Mucosa of descending colon (tissue), 3 donors: ENCODE data around the gene YIPF6. TPM values are rescaled to one million over a fixed set of nuclear protein-coding genes. Genes with fewer than 3 reads are reported as not detected.

Experiments
- ATAC-seq: fragments of 200-7000 bp; cut with Tn5 transposase; one replicate; pipeline ENCODE4 v1.9.1; 2020; ENCODE audit warnings: mild to moderate bottlenecking, moderate library complexity
- DNase-seq, 3 donors: peaks; one replicate each; pipeline ENCODE4 v3.0.0-alpha.2; 2020
- H3K36me3 ChIP-seq: fragments of 200-600 bp; one replicate; pipeline ENCODE4 v1.8.0; 2021; ENCODE audit warnings: low read depth, mild to moderate bottlenecking
- H3K4me1 ChIP-seq: fragments of 200-600 bp; one replicate; pipeline ENCODE4 v1.8.0; 2021; ENCODE audit warnings: low read depth, mild to moderate bottlenecking
- H3K4me3 ChIP-seq: fragments of 200-600 bp; one replicate; pipeline ENCODE4 v1.8.0; 2021; ENCODE audit warnings: mild to moderate bottlenecking
- H3K9me3 ChIP-seq: fragments of 200-600 bp; one replicate; pipeline ENCODE4 v1.8.0; 2021; ENCODE audit warnings: mild to moderate bottlenecking
- CTCF ChIP-seq: fragments of 200-600 bp; IDR thresholded peaks from one replicate; pipeline ENCODE4 v1.8.0; 2022; ENCODE audit warnings: antibody characterized with exemption, mild to moderate bottlenecking
- intact Hi-C, 2 donors: fragments of 100-400 bp; cut with DNase I in 1 of 2; cut with micrococcal nuclease in 1 of 2; formaldehyde crosslinking; loops; one replicate each; pipeline versions ENCODE4 v1.11.0 to v1.11.1; 2022; cut with DNase I, micrococcal nuclease
- total RNA-seq, 3 donors: library from RNA; stranded (reverse); fragmentation: NEBNext Ultra II Directional in 2 of 3; extraction: Animal tissue kit (Norgen Biotek cat#: 25700) in 2 of 3; gene quantifications; one replicate each; pipeline versions ENCODE4 v1.2.1 to v1.2.4, GENCODE V29; 2021 to 2023
- donor health status: DM: no; HTN: no; CAD: no; lungs with moderate emphysema.
- donor health status: DM: no; HTN: no; CAD: no.
- donor health status: DM: no; HTN: yes; CAD: no.

The YIPF6 gene
- total RNA-seq, 3 donors from 2014 or later = 43.4 to 43.9 (median 43.6) TPM

GRCh38 chrX:68461576-68461975, 37.3 kb upstream of the YIPF6 start:
- Histone ChIP-seq H3K36me3 (no peaks in the 10 kb centered on the region), H3K4me1 (no peaks in the 10 kb centered on the region), H3K9me3 (no peaks in the 10 kb centered on the region), H3K4me3 (no peak overlapping the region)
- intact Hi-C loops = loop anchor here in 1 of 2 donors (10.0 kb wide), 1 partner anchor 267 kb away; no protein-coding TSS in a partner anchor
- DNase-seq = no peak
- ATAC-seq = no peak
- TF ChIP-seq CTCF = no peak

GRCh38 chrX:68462197-68462596, 36.7 kb upstream of the YIPF6 start:
- H3K4me3 ChIP-seq = no peak overlapping the region
- TF ChIP-seq CTCF = no peak
- no peak for ATAC-seq
- H3K4me1 ChIP-seq = no peaks in the 10 kb centered on the region
- H3K36me3 ChIP-seq = no peaks in the 10 kb centered on the region
- intact Hi-C loops = loop anchor here in 1 of 2 donors (10.0 kb wide), 1 partner anchor 267 kb away; no protein-coding TSS in a partner anchor
- no peaks in the 10 kb centered on the region for H3K9me3 ChIP-seq
- no peak for DNase-seq

- no peaks in the 10 kb centered on the region for H3K9me3 ChIP-seq
- peak in 1 of 3 donors; percentile 26 for DNase-seq
- no peak overlapping the region for H3K4me3 ChIP-seq
- H3K36me3 ChIP-seq = no peaks in the 10 kb centered on the region
- intact Hi-C loops = loop anchor here in 1 of 2 donors (10.0 kb wide), 1 partner anchor 268 kb away; no protein-coding TSS in a partner anchor
- no peak for TF ChIP-seq CTCF
- no peak for ATAC-seq
- H3K4me1 ChIP-seq = no peaks in the 10 kb centered on the region
These were observed 36.2 kb upstream of the YIPF6 start for GRCh38 chrX:68462653-68463052.

- H3K4me3 ChIP-seq = no peak overlapping the region
- no peak for DNase-seq
- TF ChIP-seq CTCF = no peak
- H3K9me3 ChIP-seq = no peaks in the 10 kb centered on the region
- intact Hi-C loops = loop anchor here in 1 of 2 donors (10.0 kb wide), 1 partner anchor 269 kb away; no protein-coding TSS in a partner anchor
- H3K36me3 ChIP-seq = no peaks in the 10 kb centered on the region
- H3K4me1 ChIP-seq = no peaks in the 10 kb centered on the region
- no peak for ATAC-seq
These were observed 35.0 kb upstream of the YIPF6 start for GRCh38 chrX:68463880-68464279.

GRCh38 chrX:68464796-68465195, 34.1 kb upstream of the YIPF6 start:
- intact Hi-C loops = loop anchor here in 1 of 2 donors (10.0 kb wide), 1 partner anchor 270 kb away; no protein-coding TSS in a partner anchor

More at GRCh38 chrX:68464796-68465195, 34.1 kb upstream of the YIPF6 start:
- DNase-seq (no peak), ATAC-seq (no peak)
- Histone ChIP-seq H3K4me3 (no peak overlapping the region), H3K36me3 (no peaks in the 10 kb centered on the region), H3K4me1 (no peaks in the 10 kb centered on the region), H3K9me3 (no peaks in the 10 kb centered on the region)
- TF ChIP-seq CTCF = no peak
